Measurements from ENCODE around the gene APOBEC3F. TPM values are rescaled to one million over a fixed set of nuclear protein-coding genes. Genes with fewer than 3 reads are reported as not detected.
"Not testable (repeated sequence)": the region's sequence is repeated elsewhere in the genome, so short reads cannot be mapped to it uniquely, and the experiment has no call there.

The APOBEC3F gene
- total and polyA plus RNA-seq, 12 donors, result 7.0 to 22.1 (median 11.0) TPM

DNA sequence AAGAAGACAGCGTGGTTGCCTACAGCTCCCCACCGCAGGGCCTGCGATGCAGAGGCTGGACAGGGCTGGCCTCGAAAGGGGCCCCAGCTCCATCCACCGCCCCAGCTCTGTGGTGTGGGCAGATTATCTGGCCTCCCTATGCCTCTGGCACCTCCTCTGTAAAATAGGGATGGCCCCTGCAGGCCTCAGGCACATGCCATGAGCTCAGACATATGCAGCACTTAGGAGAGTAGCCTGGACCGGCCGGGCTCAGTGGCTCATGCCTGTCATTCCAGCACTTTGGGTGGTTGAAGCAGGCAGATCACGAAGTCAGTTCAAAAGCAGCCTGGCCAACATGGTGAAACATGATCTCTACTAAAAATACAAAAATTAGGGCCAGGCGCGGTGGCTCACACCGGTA lies 12.4 kb upstream of the APOBEC3F start:
- Histone ChIP-seq H3K27me3 (no peaks in the 10 kb centered on the region), H3K9me3 (replicated peaks in 1 of 3) (no peaks in the 10 kb centered on the region), H3K36me3 (replicated peaks in 1 of 2) (peaks cover 0 to 11% of the 10 kb centered on the region in 2 donors), H3K27ac (no peak overlapping the region), H3K4me1 (replicated peaks in 1 of 2) (no peaks in the 10 kb centered on the region), H3K4me3 (no peak overlapping the region)
- no peak for TF ChIP-seq POLR2A (IDR thresholded peaks at IDR 0.05)
- TF ChIP-seq, protein P1, sequence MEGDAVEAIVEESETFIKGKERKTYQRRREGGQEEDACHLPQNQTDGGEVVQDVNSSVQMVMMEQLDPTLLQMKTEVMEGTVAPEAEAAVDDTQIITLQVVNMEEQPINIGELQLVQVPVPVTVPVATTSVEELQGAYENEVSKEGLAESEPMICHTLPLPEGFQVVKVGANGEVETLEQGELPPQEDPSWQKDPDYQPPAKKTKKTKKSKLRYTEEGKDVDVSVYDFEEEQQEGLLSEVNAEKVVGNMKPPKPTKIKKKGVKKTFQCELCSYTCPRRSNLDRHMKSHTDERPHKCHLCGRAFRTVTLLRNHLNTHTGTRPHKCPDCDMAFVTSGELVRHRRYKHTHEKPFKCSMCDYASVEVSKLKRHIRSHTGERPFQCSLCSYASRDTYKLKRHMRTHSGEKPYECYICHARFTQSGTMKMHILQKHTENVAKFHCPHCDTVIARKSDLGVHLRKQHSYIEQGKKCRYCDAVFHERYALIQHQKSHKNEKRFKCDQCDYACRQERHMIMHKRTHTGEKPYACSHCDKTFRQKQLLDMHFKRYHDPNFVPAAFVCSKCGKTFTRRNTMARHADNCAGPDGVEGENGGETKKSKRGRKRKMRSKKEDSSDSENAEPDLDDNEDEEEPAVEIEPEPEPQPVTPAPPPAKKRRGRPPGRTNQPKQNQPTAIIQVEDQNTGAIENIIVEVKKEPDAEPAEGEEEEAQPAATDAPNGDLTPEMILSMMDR (IDR thresholded peaks at IDR 0.05), result no peak
- intact Hi-C loops (cut with DNase I), result no loop called here
- 88 to 95% (median 94%) methylated on average over 11 of the region's 11 CpGs for WGBS, 4 donors
- no peak for DNase-seq

DNA sequence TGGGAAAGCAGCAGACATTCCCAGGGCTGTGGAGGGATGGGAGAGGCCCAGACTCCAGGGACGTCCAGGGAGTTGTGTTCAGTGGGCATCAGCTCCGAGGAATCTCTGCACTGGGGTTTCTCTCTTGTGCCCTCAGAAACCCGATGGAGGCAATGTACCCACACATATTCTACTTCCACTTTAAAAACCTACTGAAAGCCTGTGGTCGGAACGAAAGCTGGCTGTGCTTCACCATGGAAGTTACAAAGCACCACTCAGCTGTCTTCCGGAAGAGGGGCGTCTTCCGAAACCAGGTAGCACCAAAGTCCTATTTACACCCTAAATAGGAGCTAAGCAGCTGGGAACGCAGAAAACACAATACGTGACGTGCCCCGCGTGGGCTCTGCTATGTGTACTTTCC lies 11.4 kb upstream of the APOBEC3F start:
- DNase-seq, result no peak
- no peak overlapping the region for H3K27ac ChIP-seq
- no peaks in the 10 kb centered on the region for H3K27me3 ChIP-seq
- 86 to 93% (median 90%) methylated on average over 13 of the region's 13 CpGs for WGBS, 4 donors
- H3K9me3 ChIP-seq (replicated peaks in 1 of 3), result no peaks in the 10 kb centered on the region
- no peak for TF ChIP-seq POLR2A (IDR thresholded peaks at IDR 0.05)
- TF ChIP-seq, protein P1 (IDR thresholded peaks at IDR 0.05), result no peak
- no peaks in the 10 kb centered on the region for H3K4me1 ChIP-seq (replicated peaks in 1 of 2)
- intact Hi-C loops (cut with DNase I), result no loop called here
- peaks cover 0 to 1% of the 10 kb centered on the region in 2 donors for H3K36me3 ChIP-seq (replicated peaks in 1 of 2)
- H3K4me3 ChIP-seq, result no peak overlapping the region

- Histone ChIP-seq H3K27ac (no peak overlapping the region), H3K4me3 (no peak overlapping the region), H3K36me3 (replicated peaks in 1 of 2) (no peaks in the 10 kb centered on the region), H3K27me3 (no peaks in the 10 kb centered on the region), H3K9me3 (replicated peaks in 1 of 3) (no peaks in the 10 kb centered on the region), H3K4me1 (replicated peaks in 1 of 2) (no peaks in the 10 kb centered on the region)
- DNase-seq, result no peak
- WGBS, 4 donors, result 91 to 96% (median 95%) methylated on average over 14 of the region's 14 CpGs
- TF ChIP-seq POLR2A (IDR thresholded peaks at IDR 0.05), result no peak
- TF ChIP-seq, protein P1 (IDR thresholded peaks at IDR 0.05), result no peak
- intact Hi-C loops (cut with DNase I), result no loop called here
These were observed 10.0 kb upstream of the APOBEC3F start for GRCh38 chr22:39030705-39031104.

DNA sequence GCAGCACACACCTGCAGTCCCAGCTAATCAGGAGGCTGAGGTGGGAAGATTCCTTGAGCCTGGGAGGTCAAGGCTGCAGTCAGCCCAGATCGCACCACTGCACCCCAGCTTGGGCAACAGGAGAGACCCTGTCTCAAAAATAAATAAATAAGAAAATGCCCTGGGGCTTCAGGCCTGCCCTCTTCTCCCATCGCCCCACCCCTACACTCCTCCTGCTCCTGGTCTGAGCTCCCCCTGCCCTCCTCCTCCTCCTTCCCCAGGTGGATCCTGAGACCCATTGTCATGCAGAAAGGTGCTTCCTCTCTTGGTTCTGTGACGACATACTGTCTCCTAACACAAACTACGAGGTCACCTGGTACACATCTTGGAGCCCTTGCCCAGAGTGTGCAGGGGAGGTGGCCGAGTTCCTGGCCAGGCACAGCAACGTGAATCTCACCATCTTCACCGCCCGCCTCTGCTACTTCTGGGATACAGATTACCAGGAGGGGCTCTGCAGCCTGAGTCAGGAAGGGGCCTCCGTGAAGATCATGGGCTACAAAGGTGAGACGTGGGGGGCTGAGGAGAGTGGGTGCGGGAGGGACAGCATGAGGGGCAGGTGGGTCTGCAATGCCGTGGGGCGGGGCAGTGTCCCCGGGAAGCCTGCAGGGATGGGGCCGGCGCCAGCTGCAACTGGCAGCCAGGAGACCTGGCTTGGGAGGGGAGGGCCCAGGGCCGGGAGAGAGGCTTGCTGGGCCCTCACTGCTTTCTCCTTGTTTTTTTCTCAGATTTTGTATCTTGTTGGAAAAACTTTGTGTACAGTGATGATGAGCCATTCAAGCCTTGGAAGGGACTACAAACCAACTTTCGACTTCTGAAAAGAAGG lies 9.0 kb upstream of the APOBEC3F start:
- H3K36me3 ChIP-seq (replicated peaks in 1 of 2); H3K27ac ChIP-seq; H3K27me3 ChIP-seq; H3K4me1 ChIP-seq (replicated peaks in 1 of 2); intact Hi-C loops (cut with DNase I); H3K4me3 ChIP-seq; DNase-seq; H3K9me3 ChIP-seq (replicated peaks in 1 of 3): not testable (repeated sequence)
- 74 to 87% (median 76%) methylated on average over 12 to 16 of the region's 18 CpGs for WGBS, 4 donors

GRCh38 chr22:39037071-39037470 lies 3.6 kb upstream of the APOBEC3F start:
- WGBS, 4 donors, result 25 to 58% (median 40%) methylated on average over 2 of the region's 2 CpGs
- H3K9me3 ChIP-seq (replicated peaks in 1 of 3); DNase-seq; H3K36me3 ChIP-seq (replicated peaks in 1 of 2); H3K27ac ChIP-seq; intact Hi-C loops (cut with DNase I); H3K4me3 ChIP-seq; H3K27me3 ChIP-seq: not testable (repeated sequence)
- peaks cover 6 to 10% of the 10 kb centered on the region in 2 donors for H3K4me1 ChIP-seq (replicated peaks in 1 of 2)

All from adrenal gland (tissue), 12 donors.